Nephron (organoid): Measurements from ENCODE around the gene PAGE2.
"Not testable (repeated sequence)": the region's sequence is repeated elsewhere in the genome, so short reads cannot be mapped to it uniquely, and the experiment has no call there.

Experiments used
- H3K27ac Mint-ChIP-seq, 3 experiments: 2 replicates each; pipeline ENCODE4 v1.8.0; 2020; ENCODE audit warnings: mixed read lengths in 3 of 3, mild to moderate bottlenecking in 2 of 3, moderate library complexity in 1 of 3
- H3K27me3 Mint-ChIP-seq: 2 replicates; pipeline ENCODE4 v1.8.0; 2021; ENCODE audit warnings: low read depth, mild to moderate bottlenecking, moderate library complexity, mixed read lengths
- H3K36me3 Mint-ChIP-seq: 2 replicates; pipeline ENCODE4 v1.8.0; 2020; ENCODE audit warnings: low read depth, mixed read lengths
- H3K4me1 Mint-ChIP-seq: 2 replicates; pipeline ENCODE4 v1.8.0; 2020; ENCODE audit warnings: mixed read lengths
- H3K4me3 Mint-ChIP-seq, 3 experiments: 2 replicates each; pipeline ENCODE4 v1.8.0; 2020; ENCODE audit warnings: mild to moderate bottlenecking in 3 of 3, mixed read lengths in 3 of 3, moderate library complexity in 2 of 3
- H3K9me3 Mint-ChIP-seq: 2 replicates; pipeline ENCODE4 v1.8.0; 2020; ENCODE audit warnings: mixed read lengths
- TF ChIP-seq, protein P1 (sequence below), 3 experiments: fragments of 200-600 bp; sonication (generic); IDR thresholded peaks; one replicate each; pipeline ENCODE4 v1.5.0; 2021; ENCODE audit warnings: antibody characterized with exemption in 3 of 3; ENCODE audit not compliant: unreplicated experiment in 3 of 3

PAGE2 gene

DNA sequence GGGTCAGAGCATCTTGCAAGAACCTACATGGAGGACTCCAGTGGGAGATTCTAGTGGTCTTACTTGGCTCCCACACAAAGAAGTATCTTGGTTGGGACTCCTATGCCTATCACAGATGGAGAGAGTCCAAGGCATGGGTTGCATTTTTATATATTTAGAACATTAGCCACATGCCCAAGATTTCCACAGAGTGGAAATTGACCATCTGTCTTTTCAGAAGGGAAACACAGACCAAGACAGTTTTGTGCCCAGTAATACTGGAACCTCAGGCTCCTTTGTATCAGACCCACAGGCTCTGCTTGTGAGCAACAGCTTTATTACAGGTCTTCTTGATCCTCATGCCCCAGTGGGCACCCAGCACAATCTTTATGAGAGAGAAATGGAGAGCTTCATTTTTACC, 43.6 kb downstream of the PAGE2 start:
- Mint-ChIP-seq H3K27ac (no peak overlapping the region), H3K27me3 (no peaks in the 10 kb centered on the region), H3K4me1 (no peaks in the 10 kb centered on the region), H3K9me3 (no peaks in the 10 kb centered on the region), H3K4me3 (no peak overlapping the region), H3K36me3 (no peaks in the 10 kb centered on the region)
- TF ChIP-seq, protein P1, sequence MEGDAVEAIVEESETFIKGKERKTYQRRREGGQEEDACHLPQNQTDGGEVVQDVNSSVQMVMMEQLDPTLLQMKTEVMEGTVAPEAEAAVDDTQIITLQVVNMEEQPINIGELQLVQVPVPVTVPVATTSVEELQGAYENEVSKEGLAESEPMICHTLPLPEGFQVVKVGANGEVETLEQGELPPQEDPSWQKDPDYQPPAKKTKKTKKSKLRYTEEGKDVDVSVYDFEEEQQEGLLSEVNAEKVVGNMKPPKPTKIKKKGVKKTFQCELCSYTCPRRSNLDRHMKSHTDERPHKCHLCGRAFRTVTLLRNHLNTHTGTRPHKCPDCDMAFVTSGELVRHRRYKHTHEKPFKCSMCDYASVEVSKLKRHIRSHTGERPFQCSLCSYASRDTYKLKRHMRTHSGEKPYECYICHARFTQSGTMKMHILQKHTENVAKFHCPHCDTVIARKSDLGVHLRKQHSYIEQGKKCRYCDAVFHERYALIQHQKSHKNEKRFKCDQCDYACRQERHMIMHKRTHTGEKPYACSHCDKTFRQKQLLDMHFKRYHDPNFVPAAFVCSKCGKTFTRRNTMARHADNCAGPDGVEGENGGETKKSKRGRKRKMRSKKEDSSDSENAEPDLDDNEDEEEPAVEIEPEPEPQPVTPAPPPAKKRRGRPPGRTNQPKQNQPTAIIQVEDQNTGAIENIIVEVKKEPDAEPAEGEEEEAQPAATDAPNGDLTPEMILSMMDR (IDR thresholded peaks at IDR 0.05; ENCODE audit: unreplicated experiment in 3 of 3) = no peak

DNA sequence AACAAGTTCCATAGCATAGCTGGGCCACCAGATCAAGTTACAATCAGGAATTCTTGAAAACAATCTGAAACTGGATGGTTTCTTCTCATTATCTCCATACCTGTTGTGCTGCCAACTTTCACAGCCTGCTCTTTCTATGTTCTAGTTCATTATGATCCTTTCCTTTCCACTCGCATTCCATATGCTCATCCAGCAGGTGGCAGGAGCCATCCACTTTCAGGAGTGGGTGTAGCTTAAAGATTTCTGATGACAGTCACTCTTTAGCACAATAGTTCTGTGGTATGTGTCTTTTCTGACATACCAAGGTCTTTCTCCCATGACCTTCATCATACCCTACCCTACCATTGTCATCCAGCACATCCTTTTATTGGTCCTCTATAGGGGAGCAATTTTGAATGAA, 46.4 kb downstream of the PAGE2 start:
- Mint-ChIP-seq H3K36me3 (no peaks in the 10 kb centered on the region), H3K9me3 (peaks cover 5% of the 10 kb centered on the region)
- TF ChIP-seq, protein P1 (IDR thresholded peaks at IDR 0.05; ENCODE audit: unreplicated experiment in 3 of 3) = peak; percentile 53 to 58 (median 55)

DNA sequence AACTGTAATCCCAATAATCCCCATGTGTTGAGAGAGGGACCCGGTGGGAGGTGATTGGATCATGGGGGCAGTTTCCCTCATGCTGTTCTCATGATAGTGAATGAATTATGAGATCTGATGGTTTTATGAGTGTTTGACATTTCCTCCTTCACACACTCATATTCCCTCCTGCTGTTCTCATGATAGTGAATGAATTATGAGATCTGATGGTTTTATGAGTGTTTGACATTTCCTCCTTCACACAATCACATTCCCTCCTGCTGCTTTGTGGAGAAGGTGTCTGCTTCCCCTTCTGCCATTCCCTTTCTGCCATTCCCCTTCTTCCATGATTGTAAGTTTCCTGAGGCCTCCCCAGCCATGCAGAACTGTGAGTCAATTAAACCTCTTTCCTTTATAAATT, 52.0 kb downstream of the PAGE2 start:
- not testable (repeated sequence) for H3K27me3 Mint-ChIP-seq, H3K9me3 Mint-ChIP-seq, H3K36me3 Mint-ChIP-seq, H3K4me1 Mint-ChIP-seq, H3K4me3 Mint-ChIP-seq
- H3K27ac Mint-ChIP-seq = peak overlapping the region in 1 of 3 experiments; percentile 62

More for the DNA sequence above, 46.4 kb downstream of the PAGE2 start:
- Mint-ChIP-seq H3K27me3 (no peaks in the 10 kb centered on the region), H3K4me3 (no peak overlapping the region), H3K4me1 (no peaks in the 10 kb centered on the region), H3K27ac (no peak overlapping the region)
